PC-9 (cell line): Measurements from ENCODE around the gene ATXN1.

Experiments used
- EZH2 ChIP-seq: fragments of 200-600 bp; sonication (generic); IDR thresholded peaks from 2 replicates; pipeline ENCODE4 v1.8.0; 2017; ENCODE audit warnings: antibody characterized with exemption, low read depth
- TF ChIP-seq, protein P1 (sequence below): fragments of 200-600 bp; sonication (generic); conservative IDR thresholded peaks from 2 replicates; pipeline ENCODE4 v1.6.1; 2017; ENCODE audit warnings: mixed run types, antibody characterized with exemption, mild to moderate bottlenecking, moderate library complexity

DNA sequence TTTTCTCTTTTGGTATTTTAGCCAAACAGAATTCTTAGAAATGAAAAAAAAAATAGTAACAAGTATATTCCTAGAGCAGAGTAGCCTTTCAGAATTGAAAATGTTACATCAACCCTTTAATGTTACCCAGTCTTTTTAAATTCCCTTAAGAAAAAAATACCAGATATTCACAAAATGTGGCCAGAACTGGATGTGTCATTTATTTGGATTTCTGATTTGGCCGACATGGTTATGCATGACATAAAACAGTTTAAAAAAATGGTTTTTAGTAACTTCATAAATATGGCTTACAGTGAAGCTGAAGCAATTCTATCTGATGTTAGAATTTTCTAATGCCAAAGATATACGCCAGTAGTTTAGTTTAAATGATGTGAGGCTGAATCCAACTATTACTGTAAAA, 112.0 kb downstream of the ATXN1 start:
- TF ChIP-seq, protein P1, sequence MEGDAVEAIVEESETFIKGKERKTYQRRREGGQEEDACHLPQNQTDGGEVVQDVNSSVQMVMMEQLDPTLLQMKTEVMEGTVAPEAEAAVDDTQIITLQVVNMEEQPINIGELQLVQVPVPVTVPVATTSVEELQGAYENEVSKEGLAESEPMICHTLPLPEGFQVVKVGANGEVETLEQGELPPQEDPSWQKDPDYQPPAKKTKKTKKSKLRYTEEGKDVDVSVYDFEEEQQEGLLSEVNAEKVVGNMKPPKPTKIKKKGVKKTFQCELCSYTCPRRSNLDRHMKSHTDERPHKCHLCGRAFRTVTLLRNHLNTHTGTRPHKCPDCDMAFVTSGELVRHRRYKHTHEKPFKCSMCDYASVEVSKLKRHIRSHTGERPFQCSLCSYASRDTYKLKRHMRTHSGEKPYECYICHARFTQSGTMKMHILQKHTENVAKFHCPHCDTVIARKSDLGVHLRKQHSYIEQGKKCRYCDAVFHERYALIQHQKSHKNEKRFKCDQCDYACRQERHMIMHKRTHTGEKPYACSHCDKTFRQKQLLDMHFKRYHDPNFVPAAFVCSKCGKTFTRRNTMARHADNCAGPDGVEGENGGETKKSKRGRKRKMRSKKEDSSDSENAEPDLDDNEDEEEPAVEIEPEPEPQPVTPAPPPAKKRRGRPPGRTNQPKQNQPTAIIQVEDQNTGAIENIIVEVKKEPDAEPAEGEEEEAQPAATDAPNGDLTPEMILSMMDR: no peak
- TF ChIP-seq EZH2: no peak
